ENCODE data around the gene MPZL2.

The MPZL2 gene

DNA sequence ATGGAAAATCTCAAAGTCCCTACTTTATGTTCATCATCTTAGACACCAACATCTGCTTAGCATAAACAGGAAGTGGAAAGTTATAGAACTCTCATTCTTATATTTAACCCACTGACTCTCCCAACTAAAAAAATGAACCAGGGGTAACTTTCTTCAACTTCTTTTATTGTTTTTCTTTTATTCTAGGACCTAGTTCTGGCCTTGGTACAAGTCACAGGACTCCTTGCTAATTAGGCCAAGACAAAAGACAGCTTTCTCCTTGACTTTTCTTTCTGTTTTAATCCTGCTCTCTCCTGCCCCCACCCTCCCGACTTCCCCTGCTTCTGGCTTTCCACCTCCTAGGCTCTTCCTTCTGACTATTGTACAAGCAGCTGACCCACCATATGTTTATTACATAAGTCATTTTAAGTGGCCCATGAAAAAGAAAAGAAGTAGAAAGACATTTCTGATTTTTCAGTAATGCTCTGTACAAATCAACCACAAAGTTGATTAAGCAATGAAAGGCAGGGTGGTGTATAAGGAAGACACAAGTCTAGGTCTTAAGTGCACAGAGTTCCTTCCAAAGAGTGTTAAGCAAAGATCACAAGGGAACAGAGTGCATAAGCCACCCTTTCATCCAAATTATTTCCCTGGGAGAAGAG is 57.6 kb downstream of the MPZL2 start:
- TF ChIP-seq FOXP2 (optimal IDR thresholded peaks at IDR 0.05; ENCODE audit: borderline replicate concordance, extremely low read depth, extremely low read length, insufficient read depth) (no peak), SIN3A (IDR thresholded peaks at IDR 0.05; ENCODE audit: borderline replicate concordance, insufficient read depth, low read length) (no peak), POLR2AphosphoS5 (IDR thresholded peaks at IDR 0.05; ENCODE audit: low read depth, low read length) (no peak), TAF1 (IDR thresholded peaks at IDR 0.05; ENCODE audit: borderline replicate concordance, insufficient read depth, low read length) (no peak)
- TF ChIP-seq, protein P1, sequence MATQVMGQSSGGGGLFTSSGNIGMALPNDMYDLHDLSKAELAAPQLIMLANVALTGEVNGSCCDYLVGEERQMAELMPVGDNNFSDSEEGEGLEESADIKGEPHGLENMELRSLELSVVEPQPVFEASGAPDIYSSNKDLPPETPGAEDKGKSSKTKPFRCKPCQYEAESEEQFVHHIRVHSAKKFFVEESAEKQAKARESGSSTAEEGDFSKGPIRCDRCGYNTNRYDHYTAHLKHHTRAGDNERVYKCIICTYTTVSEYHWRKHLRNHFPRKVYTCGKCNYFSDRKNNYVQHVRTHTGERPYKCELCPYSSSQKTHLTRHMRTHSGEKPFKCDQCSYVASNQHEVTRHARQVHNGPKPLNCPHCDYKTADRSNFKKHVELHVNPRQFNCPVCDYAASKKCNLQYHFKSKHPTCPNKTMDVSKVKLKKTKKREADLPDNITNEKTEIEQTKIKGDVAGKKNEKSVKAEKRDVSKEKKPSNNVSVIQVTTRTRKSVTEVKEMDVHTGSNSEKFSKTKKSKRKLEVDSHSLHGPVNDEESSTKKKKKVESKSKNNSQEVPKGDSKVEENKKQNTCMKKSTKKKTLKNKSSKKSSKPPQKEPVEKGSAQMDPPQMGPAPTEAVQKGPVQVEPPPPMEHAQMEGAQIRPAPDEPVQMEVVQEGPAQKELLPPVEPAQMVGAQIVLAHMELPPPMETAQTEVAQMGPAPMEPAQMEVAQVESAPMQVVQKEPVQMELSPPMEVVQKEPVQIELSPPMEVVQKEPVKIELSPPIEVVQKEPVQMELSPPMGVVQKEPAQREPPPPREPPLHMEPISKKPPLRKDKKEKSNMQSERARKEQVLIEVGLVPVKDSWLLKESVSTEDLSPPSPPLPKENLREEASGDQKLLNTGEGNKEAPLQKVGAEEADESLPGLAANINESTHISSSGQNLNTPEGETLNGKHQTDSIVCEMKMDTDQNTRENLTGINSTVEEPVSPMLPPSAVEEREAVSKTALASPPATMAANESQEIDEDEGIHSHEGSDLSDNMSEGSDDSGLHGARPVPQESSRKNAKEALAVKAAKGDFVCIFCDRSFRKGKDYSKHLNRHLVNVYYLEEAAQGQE (IDR thresholded peaks at IDR 0.05; ENCODE audit: insufficient read depth in 1 of 2, low read depth in 2 of 2, low read length in 2 of 2), result no peak

DNA sequence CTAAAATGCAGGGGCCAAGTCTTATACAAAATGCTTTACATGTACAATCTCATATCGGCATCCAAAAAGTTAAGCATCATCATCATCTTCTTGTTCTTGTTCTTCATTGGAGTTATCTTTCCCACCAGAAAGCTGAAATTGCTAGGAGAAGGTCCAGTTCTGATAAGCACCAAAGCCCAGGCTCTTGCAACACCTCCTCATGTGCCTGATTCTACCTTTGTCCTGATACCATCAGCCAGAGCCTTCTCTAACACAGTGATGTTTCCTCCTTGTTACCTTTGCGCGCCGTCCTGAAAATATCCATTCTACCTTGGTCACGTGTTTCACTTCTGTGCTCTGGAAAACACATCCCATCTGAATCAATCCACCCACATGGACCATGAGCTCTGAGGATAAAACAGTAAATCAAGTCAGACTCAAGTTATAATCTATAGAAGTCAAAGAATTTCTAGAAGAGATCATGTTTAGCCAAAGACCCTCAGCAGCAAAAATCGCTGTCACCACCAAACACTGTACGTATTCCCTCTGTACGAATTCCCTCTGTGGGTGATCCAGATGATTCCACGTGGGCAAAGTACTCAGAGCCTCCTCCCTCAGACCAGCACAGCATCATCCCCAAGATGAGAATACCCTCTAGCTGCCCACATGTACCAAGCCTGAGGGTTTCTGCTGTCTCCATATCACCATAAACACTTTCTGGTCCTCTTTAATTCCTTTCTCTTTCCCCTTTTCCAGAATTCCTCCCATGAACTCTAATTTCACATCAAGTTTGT is 58.3 kb downstream of the MPZL2 start:
- TF ChIP-seq, protein P1 (IDR thresholded peaks at IDR 0.05; ENCODE audit: insufficient read depth in 1 of 2, low read depth in 2 of 2, low read length in 2 of 2), result no peak
- TF ChIP-seq FOXP2 (optimal IDR thresholded peaks at IDR 0.05; ENCODE audit: borderline replicate concordance, extremely low read depth, extremely low read length, insufficient read depth), result no peak
- no peak for TF ChIP-seq TAF1 (IDR thresholded peaks at IDR 0.05; ENCODE audit: borderline replicate concordance, insufficient read depth, low read length)
- TF ChIP-seq POLR2AphosphoS5 (IDR thresholded peaks at IDR 0.05; ENCODE audit: low read depth, low read length), result no peak
- TF ChIP-seq SIN3A (IDR thresholded peaks at IDR 0.05; ENCODE audit: borderline replicate concordance, insufficient read depth, low read length), result no peak
